Osteocyte (in vitro differentiated cells): ENCODE results near the gene ENOX1. TPM values are rescaled to one million over a fixed set of nuclear protein-coding genes. Genes with fewer than 3 reads are reported as not detected.

Experiments
- DNase-seq: peaks from one replicate; pipeline ENCODE4 v3.0.0; 2021; ENCODE audit warnings: mixed read lengths; ENCODE audit not compliant: unreplicated experiment; ENCODE audit errors: extremely low spot score
- H3K27ac Mint-ChIP-seq: one replicate; pipeline ENCODE4 v1.8.0; 2021; ENCODE audit warnings: mild to moderate bottlenecking, mixed read lengths; ENCODE audit not compliant: unreplicated experiment
- H3K27me3 Mint-ChIP-seq: one replicate; pipeline ENCODE4 v1.8.0; 2021; ENCODE audit warnings: mixed read lengths; ENCODE audit not compliant: unreplicated experiment
- H3K36me3 Mint-ChIP-seq: one replicate; pipeline ENCODE4 v1.8.0; 2021; ENCODE audit warnings: mixed read lengths; ENCODE audit not compliant: unreplicated experiment
- H3K4me1 Mint-ChIP-seq: one replicate; pipeline ENCODE4 v1.8.0; 2021; ENCODE audit warnings: mixed read lengths; ENCODE audit not compliant: unreplicated experiment
- H3K4me3 Mint-ChIP-seq: one replicate; pipeline ENCODE4 v1.8.0; 2021; ENCODE audit warnings: mild to moderate bottlenecking, moderate library complexity, mixed read lengths; ENCODE audit not compliant: unreplicated experiment
- H3K9me3 Mint-ChIP-seq: one replicate; pipeline ENCODE4 v1.8.0; 2021; ENCODE audit warnings: mixed read lengths; ENCODE audit not compliant: unreplicated experiment
- total RNA-seq: library from RNA; stranded (reverse); gene quantifications from 2 replicates; pipeline ENCODE4 v1.2.1, GENCODE V29; 2021
- TF ChIP-seq, protein P1 (sequence below): fragments of 200-600 bp; sonication (generic); IDR thresholded peaks from 2 replicates; pipeline ENCODE4 v1.5.0; 2021; ENCODE audit warnings: antibody characterized with exemption, mild to moderate bottlenecking, moderate library complexity

The ENOX1 gene
- total RNA-seq, 1 donor from 2014 or later: 5.9 TPM

DNA sequence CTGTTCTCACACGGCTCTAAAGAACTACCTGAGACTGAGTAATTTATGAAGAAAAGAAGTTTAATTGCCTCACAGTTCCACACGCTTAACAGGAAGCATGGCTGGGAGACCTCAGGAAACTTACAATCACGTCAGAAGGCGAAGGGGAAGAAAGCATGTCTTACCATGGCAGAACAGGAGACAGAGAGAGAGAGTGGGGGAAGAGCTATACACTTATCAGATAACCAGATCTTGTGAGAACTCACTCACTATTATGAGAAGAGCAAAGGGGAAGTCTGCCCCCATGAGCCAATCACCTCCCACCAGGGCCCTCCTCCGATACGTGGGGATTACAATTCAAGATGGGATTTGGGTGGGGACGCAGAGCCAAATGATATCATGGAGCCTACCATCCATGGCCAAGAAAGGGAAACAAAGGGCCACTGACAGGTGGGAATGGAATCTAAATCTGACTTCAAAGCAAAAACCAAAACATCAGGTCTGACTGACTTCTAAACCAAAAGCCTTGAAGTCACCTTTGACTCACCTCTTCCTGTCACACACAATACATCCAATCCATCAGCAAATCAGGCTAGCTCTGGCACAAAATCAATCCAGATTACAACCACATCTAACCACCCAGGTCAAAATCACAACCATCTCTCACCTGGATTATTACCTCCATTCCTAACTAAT, 189.7 kb downstream of the ENOX1 start:
- Mint-ChIP-seq H3K27ac (no peak overlapping the region), H3K9me3 (no peaks in the 10 kb centered on the region), H3K4me1 (peaks cover 7% of the 10 kb centered on the region), H3K36me3 (no peaks in the 10 kb centered on the region), H3K27me3 (no peaks in the 10 kb centered on the region), H3K4me3 (no peak overlapping the region)
- TF ChIP-seq, protein P1, sequence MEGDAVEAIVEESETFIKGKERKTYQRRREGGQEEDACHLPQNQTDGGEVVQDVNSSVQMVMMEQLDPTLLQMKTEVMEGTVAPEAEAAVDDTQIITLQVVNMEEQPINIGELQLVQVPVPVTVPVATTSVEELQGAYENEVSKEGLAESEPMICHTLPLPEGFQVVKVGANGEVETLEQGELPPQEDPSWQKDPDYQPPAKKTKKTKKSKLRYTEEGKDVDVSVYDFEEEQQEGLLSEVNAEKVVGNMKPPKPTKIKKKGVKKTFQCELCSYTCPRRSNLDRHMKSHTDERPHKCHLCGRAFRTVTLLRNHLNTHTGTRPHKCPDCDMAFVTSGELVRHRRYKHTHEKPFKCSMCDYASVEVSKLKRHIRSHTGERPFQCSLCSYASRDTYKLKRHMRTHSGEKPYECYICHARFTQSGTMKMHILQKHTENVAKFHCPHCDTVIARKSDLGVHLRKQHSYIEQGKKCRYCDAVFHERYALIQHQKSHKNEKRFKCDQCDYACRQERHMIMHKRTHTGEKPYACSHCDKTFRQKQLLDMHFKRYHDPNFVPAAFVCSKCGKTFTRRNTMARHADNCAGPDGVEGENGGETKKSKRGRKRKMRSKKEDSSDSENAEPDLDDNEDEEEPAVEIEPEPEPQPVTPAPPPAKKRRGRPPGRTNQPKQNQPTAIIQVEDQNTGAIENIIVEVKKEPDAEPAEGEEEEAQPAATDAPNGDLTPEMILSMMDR: no peak
- no peak for DNase-seq

DNA sequence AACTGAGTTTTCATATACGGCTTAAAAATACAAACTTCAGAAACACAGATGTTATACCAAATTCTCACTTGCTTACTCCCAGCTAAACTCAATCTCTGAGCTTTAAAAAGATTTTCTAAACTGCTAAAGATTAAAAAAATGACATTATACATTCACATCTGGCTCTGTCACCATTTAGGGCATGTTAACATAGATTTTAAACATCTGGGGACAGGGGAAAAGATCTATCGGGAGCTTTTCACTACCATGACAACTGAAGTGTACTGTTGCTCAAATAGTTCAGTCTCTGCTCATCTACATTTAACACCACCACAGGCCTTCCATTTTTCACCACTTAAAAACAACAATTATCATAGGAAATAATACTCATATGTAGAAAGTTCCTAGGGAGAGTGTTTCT, 190.8 kb downstream of the ENOX1 start:
- Mint-ChIP-seq H3K36me3 (no peaks in the 10 kb centered on the region), H3K9me3 (no peaks in the 10 kb centered on the region), H3K27me3 (no peaks in the 10 kb centered on the region), H3K4me1 (peaks cover 3% of the 10 kb centered on the region), H3K4me3 (no peak overlapping the region), H3K27ac (no peak overlapping the region)
- no peak for DNase-seq
- TF ChIP-seq, protein P1: no peak

DNA sequence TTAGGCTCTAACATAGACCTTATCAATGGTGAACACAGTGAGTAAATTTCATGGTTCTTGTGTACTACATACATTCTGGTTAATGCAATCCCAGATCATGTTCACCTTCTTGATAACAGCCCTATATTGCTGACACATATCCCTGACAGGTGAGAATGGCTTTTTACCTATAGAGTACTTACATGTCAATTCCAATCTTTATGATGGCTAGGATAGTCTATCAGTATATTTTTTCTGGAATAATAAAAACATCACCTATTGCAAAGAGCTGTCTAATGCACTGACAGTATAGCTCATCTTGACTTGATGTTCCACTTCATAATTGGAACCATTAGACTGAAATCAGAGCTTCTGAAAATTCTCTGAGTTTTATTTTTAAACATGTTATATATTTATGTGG, 199.4 kb downstream of the ENOX1 start:
- H3K27me3 Mint-ChIP-seq: no peaks in the 10 kb centered on the region
- no peaks in the 10 kb centered on the region for H3K36me3 Mint-ChIP-seq
- H3K9me3 Mint-ChIP-seq: no peaks in the 10 kb centered on the region
- no peak overlapping the region for H3K27ac Mint-ChIP-seq
- peaks cover 10% of the 10 kb centered on the region for H3K4me1 Mint-ChIP-seq
- TF ChIP-seq, protein P1: no peak
- no peak for DNase-seq
- no peak overlapping the region for H3K4me3 Mint-ChIP-seq

DNA sequence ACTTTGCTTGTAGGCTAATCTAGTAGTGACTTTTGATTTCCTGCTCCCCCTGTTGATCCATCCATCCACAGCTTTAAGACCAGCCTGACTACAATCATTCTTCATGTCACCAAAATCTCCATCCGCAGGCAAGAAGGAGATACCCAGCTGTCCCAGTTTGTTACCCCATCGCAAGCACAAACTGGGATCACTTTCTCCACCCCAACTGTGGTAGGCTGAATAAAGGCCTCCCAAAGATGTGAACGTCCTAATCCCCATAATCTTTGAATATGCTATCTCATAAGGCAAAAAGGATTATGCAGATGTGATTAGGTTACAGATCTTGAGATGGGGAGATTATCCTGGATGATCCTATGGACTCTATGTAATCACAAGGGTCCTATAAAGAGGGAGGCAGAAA, 202.0 kb downstream of the ENOX1 start:
- TF ChIP-seq, protein P1: no peak
- Mint-ChIP-seq H3K27me3 (no peaks in the 10 kb centered on the region), H3K27ac (no peak overlapping the region), H3K4me3 (no peak overlapping the region), H3K4me1 (peaks cover 10% of the 10 kb centered on the region), H3K36me3 (no peaks in the 10 kb centered on the region), H3K9me3 (no peaks in the 10 kb centered on the region)
- no peak for DNase-seq

DNA sequence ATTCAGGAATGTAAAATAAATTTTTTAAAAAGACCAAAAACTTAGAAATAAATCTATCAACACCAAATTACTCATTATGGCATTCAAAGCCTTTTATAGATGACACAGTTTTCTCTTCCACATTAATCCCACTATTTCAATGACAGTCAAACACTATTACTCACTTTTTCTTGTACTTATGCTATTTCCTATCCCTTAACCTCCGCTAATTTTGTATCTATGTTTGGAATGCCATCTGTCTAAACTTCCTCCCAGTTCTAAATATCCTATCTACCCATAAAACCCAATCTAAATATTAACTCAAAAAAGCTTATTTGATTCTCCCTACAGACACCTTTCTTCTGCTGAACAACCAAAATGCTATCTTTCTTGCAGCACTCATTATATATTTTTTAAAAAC, 203.5 kb downstream of the ENOX1 start:
- H3K36me3 Mint-ChIP-seq: no peaks in the 10 kb centered on the region
- no peaks in the 10 kb centered on the region for H3K9me3 Mint-ChIP-seq
- DNase-seq: no peak
- no peaks in the 10 kb centered on the region for H3K27me3 Mint-ChIP-seq
- no peak overlapping the region for H3K4me3 Mint-ChIP-seq
- H3K4me1 Mint-ChIP-seq: peaks cover 13% of the 10 kb centered on the region
- TF ChIP-seq, protein P1: no peak
- no peak overlapping the region for H3K27ac Mint-ChIP-seq
